Fibroblast of lung (primary cell): Measurements from ENCODE around the gene HAPLN2. TPM values are rescaled to one million over a fixed set of nuclear protein-coding genes. Genes with fewer than 3 reads are reported as not detected.

Source experiments
- DNase-seq, 2 donors: peaks; one replicate each; pipeline versions ENCODE4 v3.0.0 to v3.0.0-alpha.2; 2010; ENCODE audit warnings: low read depth in 2 of 2
- H2AFZ ChIP-seq: 2 replicates; pipeline ENCODE4 v1.5.1; 2012; ENCODE audit warnings: low read length, control low read depth, inconsistent platforms
- H3K27ac ChIP-seq: 2 replicates; pipeline ENCODE4 v1.5.1; 2011; ENCODE audit warnings: low read length, control low read depth; ENCODE audit not compliant: insufficient read depth
- H3K27me3 ChIP-seq: 2 replicates; pipeline ENCODE4 v1.5.1; 2011; ENCODE audit warnings: mild to moderate bottlenecking, low read length; ENCODE audit not compliant: control insufficient read depth, insufficient read depth
- H3K36me3 ChIP-seq: 2 replicates; pipeline ENCODE4 v1.5.1; 2011; ENCODE audit warnings: low read length; ENCODE audit not compliant: control insufficient read depth, insufficient read depth
- H3K4me1 ChIP-seq: 2 replicates; pipeline ENCODE4 v1.5.1; 2011; ENCODE audit warnings: low read length; ENCODE audit not compliant: control insufficient read depth, insufficient read depth; ENCODE audit errors: extremely low read depth
- H3K4me2 ChIP-seq: 2 replicates; pipeline ENCODE4 v1.5.1; 2011; ENCODE audit warnings: low read length, control low read depth; ENCODE audit not compliant: insufficient read depth; ENCODE audit errors: extremely low read depth
- H3K4me3 ChIP-seq, 4 experiments: fragments of 200-600 bp in 1 of 4; sonication (generic) in 1 of 4; replicated peaks in 1 of 4; 2 replicates each; pipeline ENCODE4 v1.5.1; 2011 to 2016; ENCODE audit warnings: low read length in 4 of 4, low read depth in 3 of 4, mild to moderate bottlenecking in 3 of 4, control low read depth in 2 of 4, inconsistent platforms in 1 of 4, mixed read lengths in 1 of 4; ENCODE audit not compliant: insufficient read depth in 1 of 4; ENCODE audit errors: control extremely low read depth in 1 of 4
- H3K79me2 ChIP-seq: 2 replicates; pipeline ENCODE4 v1.5.1; 2012; ENCODE audit warnings: mild to moderate bottlenecking, low read length, inconsistent platforms; ENCODE audit not compliant: control insufficient read depth, insufficient read depth
- H3K9ac ChIP-seq: 2 replicates; pipeline ENCODE4 v1.5.1; 2011; ENCODE audit warnings: mild to moderate bottlenecking, low read length, control low read depth; ENCODE audit not compliant: insufficient read depth
- H3K9me3 ChIP-seq: 2 replicates; pipeline ENCODE4 v1.5.1; 2012; ENCODE audit warnings: low read depth, low read length; ENCODE audit not compliant: control insufficient read depth, insufficient read depth
- H4K20me1 ChIP-seq: 2 replicates; pipeline ENCODE4 v1.5.1; 2011; ENCODE audit warnings: low read length; ENCODE audit not compliant: control insufficient read depth, insufficient read depth; ENCODE audit errors: extremely low read depth
- CTCF ChIP-seq, 2 donors: IDR thresholded peaks in 1 of 2; conservative IDR thresholded peaks in 1 of 2; 1 replicate in 1 of 2; 2 replicates in 1 of 2; pipeline ENCODE4 v1.5.1; 2011 to 2012; ENCODE audit warnings: low read length in 2 of 2, control low read depth in 1 of 2, inconsistent platforms in 1 of 2, low read depth in 1 of 2, mild to moderate bottlenecking in 1 of 2
- EZH2 ChIP-seq: IDR thresholded peaks from 2 replicates; pipeline ENCODE4 v1.5.1; 2012; ENCODE audit warnings: low read length, control low read depth, mild to moderate bottlenecking; ENCODE audit errors: missing control alignments
- polyA plus RNA-seq, 2 donors: library from polyadenylated mRNA; depleted of rRNA in 1 of 2; stranded (reverse) in 1 of 2; unstranded in 1 of 2; fragments of >200 nt; gene quantifications; 2 replicates each; pipeline ENCODE4 v1.2.1, GENCODE V29; 2011 to 2012; ENCODE audit warnings: missing spikeins in 1 of 2
- total RNA-seq: library from RNA; depleted of rRNA; stranded (reverse); fragments of >200 nt; gene quantifications from 2 replicates; pipeline ENCODE4 v1.2.1, GENCODE V29; 2014

Gene HAPLN2
- total and polyA plus RNA-seq, 2 donors (not counting 1 experiment from before 2014, with no cell fraction given): not detected

GRCh38 chr1:156595016-156595415 lies 24.2 kb upstream of the HAPLN2 start:
- Histone ChIP-seq H2AFZ (no peak overlapping the region), H3K9ac (no peak overlapping the region), H3K9me3 (no peaks in the 10 kb centered on the region), H4K20me1 (no peaks in the 10 kb centered on the region), H3K27me3 (no peaks in the 10 kb centered on the region), H3K79me2 (peaks cover 8% of the 10 kb centered on the region), H3K27ac (no peak overlapping the region), H3K4me1 (no peaks in the 10 kb centered on the region), H3K4me3 (no peak overlapping the region), H3K4me2 (no peak overlapping the region), H3K36me3 (peaks cover 22% of the 10 kb centered on the region)
- no peak for TF ChIP-seq CTCF (conservative IDR thresholded peaks at IDR 0.05 in 1 of 2, IDR thresholded peaks at IDR 0.05 in 1 of 2; ENCODE audit: low read depth in 1 of 2, low read length in 2 of 2)
- TF ChIP-seq EZH2: no peak
- DNase-seq: no peak

DNA sequence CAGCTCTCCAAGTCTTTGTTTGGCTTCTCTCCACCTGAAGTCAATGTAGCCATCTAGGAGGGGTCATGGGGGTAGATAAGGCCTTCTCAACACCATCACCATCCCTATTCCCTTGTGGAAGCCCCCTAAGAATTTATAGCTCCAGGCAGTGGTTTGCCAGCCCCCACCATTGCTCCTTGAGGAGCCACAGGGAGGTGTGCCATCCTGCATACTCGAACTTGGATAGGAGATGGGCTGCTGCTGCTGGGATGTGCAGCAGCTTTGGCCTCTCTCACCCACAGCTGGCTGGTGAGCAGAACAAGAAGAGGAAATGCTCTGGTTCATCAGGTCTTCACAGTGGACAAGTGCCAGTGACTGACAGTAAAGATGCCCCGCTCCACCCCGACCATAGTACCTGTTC lies 22.8 kb upstream of the HAPLN2 start:
- Histone ChIP-seq H2AFZ (no peak overlapping the region), H3K27me3 (no peaks in the 10 kb centered on the region), H3K79me2 (peaks cover 18% of the 10 kb centered on the region), H3K36me3 (peaks cover 22% of the 10 kb centered on the region), H3K4me3 (no peak overlapping the region), H3K4me1 (no peaks in the 10 kb centered on the region), H3K27ac (no peak overlapping the region), H4K20me1 (no peaks in the 10 kb centered on the region), H3K4me2 (no peak overlapping the region), H3K9me3 (no peaks in the 10 kb centered on the region), H3K9ac (no peak overlapping the region)
- DNase-seq: no peak
- no peak for TF ChIP-seq EZH2

DNA sequence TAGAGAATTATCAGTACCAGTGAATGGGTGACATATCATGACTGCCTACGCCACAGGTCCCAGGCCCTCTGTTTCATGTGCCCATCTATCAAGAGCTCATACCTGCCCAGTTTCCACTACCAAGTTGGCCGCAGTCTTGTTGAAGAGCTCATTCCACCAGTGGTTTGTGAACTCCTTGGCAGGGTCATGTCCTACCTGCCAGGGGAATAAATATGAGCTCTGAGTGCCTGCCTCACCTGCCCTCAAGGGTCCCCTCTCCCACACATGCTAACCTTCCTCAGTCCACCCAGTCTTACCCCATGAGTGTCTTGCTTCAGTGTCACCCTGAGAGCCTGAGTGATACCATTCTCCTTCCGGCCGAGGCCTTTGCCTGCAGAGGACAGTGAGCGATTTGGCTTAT lies 21.1 kb upstream of the HAPLN2 start:
- H3K36me3 ChIP-seq: peaks cover 20% of the 10 kb centered on the region
- DNase-seq: no peak

More for the DNA sequence above, 21.1 kb upstream of the HAPLN2 start:
- Histone ChIP-seq H3K4me2 (no peak overlapping the region), H3K4me3 (no peak overlapping the region), H3K27me3 (no peaks in the 10 kb centered on the region), H3K9ac (no peak overlapping the region), H3K9me3 (no peaks in the 10 kb centered on the region), H3K27ac (no peak overlapping the region), H4K20me1 (no peaks in the 10 kb centered on the region), H2AFZ (no peak overlapping the region), H3K79me2 (peaks cover 15% of the 10 kb centered on the region), H3K4me1 (peaks cover 7% of the 10 kb centered on the region)
- no peak for TF ChIP-seq CTCF (conservative IDR thresholded peaks at IDR 0.05 in 1 of 2, IDR thresholded peaks at IDR 0.05 in 1 of 2; ENCODE audit: low read depth in 1 of 2, low read length in 2 of 2)
- TF ChIP-seq EZH2: no peak
